Activated CD4-positive, alpha-beta T cell treated with anti-CD3 and anti-CD28 coated beads, Interleukin-2, amount 50 U/mL, for 16 hours (primary cell): ENCODE data around the gene HSD17B13.
A peak's percentile ranks its signal among the peaks of the same experiment; 100 is the strongest.
"Not testable (repeated sequence)": the region's sequence is repeated elsewhere in the genome, so short reads cannot be mapped to it uniquely, and the experiment has no call there.

Experiments
- DNase-seq: peaks from one replicate; pipeline ENCODE4 v3.0.0-alpha.2; 2020

The HSD17B13 gene

DNA sequence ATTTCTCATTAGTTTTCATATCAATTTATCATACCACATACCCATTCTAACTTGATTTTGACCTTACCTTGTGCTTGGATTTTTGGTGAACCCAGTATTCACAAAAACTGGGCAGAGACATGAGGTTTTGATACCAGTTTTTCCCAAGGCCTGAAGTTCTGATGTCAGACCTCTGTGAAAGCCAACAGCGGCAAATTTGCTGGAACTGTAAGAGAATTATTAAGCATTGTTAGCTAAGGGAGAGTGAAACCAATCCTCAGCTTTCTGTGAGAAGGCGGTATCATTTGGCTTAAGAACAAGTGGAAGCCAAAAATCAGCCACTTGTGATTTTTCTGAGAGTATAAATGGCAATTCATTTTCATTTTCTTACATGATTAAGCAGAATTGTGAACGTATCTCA lies 8.9 kb downstream of the HSD17B13 start:
- no peak for DNase-seq

DNA sequence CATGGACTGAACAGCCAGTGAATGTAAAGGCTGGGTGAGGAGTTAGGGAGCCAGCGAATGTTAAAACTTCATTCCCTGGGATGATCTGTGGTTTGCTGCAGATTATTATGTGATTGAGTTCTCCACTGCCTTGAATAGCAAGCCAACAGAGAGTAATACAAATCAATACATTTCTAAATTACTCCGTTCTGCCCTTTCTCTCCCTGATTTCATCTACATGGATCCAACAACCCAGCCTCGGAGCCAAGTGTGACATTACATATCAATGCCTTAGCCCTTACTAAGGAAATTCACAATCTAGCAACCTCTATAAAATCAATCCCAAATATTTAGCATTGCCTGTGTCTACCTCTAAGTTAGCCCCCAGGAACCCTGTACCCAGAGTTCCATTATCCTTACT lies 11.0 kb downstream of the HSD17B13 start:
- no peak for DNase-seq

GRCh38 chr4:87310691-87311335 lies 11.9 kb downstream of the HSD17B13 start:
- DNase-seq: no peak

DNA sequence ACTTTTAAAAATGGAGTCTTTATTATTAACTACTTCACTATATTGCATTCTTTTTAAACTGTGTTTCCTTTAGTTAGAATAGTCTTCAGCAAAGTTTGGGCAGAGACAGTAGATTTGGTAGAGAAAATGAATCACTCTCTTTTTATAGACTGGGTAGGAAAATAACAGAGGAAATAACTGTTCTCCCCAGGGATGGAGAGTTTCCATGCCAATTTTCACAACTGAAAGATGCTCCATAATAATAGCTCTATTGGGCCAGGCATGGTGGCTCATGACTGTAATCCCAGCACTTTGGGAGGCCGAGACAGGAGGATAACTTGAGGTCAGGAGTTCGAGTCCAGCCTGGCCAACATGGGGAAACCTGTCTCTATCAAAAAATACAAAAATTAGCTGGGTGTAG lies 13.1 kb downstream of the HSD17B13 start:
- DNase-seq: no peak

DNA sequence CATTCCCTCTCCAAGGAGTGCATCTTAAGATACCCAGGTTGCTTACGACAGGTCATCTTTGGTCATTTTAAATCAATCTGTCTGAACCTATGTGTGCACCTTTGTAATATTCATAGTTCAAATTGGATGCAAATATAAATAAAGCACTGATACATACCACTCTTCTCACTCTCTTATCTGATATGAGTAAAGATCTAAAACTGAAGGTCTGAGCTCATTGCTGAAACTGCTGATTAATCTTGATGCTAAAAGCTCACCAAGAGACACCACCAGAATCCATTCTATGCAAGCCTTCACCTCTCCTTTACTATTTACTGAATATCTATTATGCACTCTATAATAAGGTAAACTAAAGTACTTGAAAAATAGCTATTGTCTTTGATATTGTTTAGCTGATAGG lies 16.6 kb downstream of the HSD17B13 start:
- DNase-seq: peak; percentile 46

DNA sequence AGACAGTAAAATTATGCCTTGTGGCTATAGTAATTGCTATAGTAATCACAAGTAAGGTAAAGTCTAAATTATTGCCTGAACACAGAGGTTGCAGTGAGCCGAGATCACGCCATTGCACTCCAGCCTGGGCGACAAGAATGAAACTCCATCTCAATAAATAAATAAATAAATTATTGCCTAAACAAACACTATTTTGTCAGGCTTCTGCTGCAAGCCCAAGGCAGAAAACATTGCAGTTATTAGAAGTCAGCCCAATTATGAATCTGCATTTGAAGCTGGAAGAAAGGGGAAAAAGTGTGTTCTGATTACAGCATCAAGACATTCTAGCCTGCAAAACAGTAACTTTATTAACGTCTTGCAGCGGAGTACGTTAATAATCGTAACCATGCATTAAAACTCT lies 17.1 kb downstream of the HSD17B13 start:
- no peak for DNase-seq

DNA sequence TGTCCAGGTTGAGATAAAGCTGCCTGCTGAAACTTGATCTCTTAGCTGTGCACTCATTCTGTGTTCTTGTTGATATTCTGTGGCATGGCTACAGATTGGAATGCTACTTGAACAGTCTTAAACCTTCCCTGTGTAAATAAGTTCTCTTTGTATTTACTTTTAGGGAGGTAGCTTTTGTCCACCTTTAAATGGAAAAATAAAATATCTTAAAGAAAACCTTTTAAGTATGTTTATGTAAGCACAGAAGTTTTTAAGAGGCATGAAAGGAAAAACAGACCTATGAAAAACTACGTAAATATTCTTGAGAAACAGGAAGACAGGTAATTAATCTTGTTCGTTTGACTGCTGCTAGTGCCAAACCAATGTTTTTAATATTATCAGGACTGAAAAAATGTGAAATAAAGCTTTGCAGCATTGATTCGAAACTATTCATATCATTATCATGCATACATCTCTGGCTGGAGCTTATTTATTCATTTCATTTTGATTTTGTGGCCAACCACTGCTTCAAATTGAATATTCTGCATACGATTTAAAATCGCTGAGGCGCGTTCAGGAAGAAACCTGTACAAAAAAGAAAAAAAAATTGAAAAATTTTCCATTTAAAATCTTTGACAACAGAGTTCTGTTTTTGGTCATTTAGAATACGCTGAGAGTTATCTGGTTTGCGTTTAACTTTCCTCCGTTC lies 17.8 kb downstream of the HSD17B13 start:
- DNase-seq: no peak

- DNase-seq: no peak
These were observed 22.8 kb downstream of the HSD17B13 start for GRCh38 chr4:87299898-87300297.

- no peak for DNase-seq
These were observed 24.3 kb downstream of the HSD17B13 start for GRCh38 chr4:87298362-87298761.

DNA sequence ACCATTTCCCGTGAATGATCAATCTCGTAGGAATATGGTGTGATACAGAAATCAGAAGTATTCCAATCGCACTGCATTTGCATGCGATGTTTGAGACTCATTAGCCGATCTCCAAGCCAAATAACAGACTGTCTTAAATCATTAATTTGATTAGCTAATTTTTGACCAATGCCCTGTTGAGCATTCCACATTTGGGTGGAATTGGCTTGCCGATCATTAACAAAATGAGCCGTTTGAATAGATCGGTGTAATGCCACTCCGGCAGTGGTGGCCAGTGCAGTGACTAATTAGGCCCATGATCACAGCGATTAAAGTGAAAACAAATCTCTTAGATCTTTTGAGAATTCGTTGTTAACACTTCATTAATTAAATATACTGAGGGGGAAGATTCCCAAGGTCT lies 27.8 kb downstream of the HSD17B13 start:
- not testable (repeated sequence) for DNase-seq

DNA sequence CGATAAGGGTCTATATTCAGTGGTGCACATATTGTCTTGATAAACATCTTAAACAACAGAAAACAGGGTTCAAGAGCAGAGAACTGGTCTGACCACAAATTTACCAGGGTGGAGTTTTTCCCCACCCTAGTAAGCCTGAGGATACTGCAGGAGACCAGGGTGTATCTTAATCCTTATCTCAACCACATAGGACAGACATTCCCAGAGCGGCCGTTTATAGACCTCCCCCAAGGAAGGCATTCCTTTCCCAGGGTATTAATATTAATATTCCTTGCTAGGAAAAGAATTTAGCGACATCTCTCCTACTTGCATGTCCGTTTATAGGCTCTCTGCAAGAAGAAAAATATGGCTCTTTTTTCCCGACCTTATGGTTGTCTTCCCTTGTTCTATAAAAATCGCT lies 28.8 kb downstream of the HSD17B13 start:
- DNase-seq: not testable (repeated sequence)

DNA sequence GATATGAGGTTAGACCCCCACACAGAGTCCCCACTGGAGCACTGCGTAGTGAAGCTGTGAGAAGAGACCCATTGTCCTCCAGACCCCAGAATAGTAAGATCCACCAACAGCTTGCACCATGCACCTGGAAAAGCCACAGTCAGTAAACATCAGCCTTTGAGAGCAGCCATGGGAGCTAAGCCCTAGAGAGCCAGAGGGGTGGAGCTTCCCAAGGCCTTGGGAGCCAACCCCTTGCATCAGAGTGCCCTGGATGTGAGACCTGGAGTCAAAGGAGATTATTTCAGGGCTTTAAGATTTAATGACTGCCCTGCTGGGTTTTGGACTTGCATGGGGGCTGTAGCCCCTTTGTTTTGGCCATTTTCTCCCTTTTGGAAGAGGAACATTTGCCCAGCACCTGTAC lies 35.7 kb downstream of the HSD17B13 start:
- no peak for DNase-seq

DNA sequence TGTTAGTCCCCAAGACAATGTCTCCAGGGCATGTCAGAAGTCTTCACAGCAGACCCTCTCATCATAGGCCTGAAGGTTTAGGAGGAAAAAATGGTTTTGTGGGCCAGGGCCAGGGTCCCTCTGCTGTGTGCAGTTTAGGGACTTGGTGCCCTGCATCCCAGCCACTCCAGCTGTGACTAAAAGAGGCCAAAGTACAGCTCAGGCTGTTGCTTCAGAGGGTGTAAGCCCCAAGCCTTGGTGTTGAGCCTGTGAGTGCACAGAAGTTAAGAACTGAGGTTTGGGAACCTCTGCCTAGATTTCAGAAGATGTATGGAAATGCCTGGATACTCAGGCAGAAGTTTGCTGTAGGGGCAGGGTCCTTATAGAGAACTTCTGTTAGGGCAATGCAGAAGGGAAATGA lies 38.4 kb downstream of the HSD17B13 start:
- DNase-seq: not testable (repeated sequence)

GRCh38 chr4:87283151-87283550 lies 39.5 kb downstream of the HSD17B13 start:
- DNase-seq: no peak

DNA sequence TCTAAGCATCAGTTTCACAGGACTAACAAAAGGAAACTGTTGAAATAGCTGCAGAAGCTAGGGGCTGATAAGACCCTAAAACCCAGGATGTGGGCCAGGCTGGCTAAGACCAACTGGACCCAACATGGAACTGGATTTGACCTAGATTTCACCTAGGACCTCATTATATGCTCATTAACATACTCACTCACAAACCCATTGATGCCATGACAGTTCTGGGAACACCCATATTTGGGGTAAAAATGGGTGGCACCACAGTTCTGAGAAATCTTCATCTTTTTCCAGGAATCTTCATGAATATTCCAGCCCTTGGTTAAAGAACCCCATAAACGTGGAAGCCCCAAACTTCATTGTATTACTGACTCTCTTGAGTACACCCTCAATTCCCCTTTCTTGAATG lies 41.1 kb downstream of the HSD17B13 start:
- no peak for DNase-seq

DNA sequence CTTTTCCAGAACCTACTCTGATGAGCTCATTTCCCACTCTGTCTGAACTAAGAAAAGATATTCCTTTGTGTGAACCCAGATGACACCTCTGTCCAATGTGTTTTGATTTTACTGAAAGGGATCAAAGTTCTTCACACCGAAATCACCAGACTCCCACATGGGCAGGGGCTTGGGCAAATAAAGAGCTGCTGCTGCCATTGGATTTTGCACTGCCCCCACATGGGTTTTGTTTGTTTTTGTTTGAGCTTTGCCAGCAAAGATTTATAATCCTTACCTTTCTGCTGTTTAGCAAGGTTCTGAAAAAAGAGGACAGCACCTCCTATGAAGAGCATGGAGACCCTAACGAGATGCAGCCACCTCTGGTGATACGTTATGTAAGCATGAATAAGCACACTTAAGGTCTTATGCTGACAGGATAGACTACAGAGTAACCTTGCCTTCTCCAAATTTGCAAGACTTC lies 44.3 kb downstream of the HSD17B13 start:
- no peak for DNase-seq

DNA sequence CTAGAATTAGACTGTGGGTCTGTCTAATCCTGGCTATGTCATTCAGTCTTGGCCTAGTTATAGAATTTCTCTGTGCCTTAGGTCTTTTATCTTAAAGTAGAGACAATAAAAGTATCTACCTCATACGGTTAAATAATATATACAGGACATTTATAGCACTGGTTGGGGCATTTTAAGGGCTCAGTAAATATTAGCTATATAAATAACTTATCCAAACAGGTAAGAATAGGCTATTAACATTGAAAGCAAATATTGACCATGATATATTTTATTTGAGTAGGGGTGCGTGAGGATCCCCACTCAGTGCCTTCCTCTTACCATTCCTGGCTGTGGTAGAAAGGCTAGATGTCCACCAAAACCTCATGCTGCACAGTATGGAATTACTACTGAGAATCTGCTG lies 47.4 kb downstream of the HSD17B13 start:
- DNase-seq: no peak

DNA sequence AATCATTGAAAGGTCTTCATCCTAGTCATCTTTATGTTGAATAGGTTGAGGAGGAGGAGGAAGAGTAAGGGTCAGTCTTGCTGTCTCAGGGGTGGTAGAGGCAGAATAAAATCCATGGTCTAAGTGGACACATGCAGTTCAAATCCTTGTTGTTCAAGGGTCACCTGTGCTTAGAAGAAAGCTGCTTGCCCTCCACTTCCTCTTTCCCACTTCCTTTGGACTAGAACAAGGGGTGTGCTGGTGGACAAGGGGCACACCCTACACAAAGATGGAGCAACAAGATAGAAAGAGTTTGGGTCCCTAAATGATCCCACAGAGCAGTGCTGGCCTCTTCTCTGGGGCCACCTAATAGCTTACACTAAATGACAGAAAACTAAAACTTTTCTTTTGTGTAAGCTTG lies 47.9 kb downstream of the HSD17B13 start:
- DNase-seq: no peak

- DNase-seq: no peak
These were observed 48.4 kb downstream of the HSD17B13 start for GRCh38 chr4:87274327-87274726.

- DNase-seq: no peak
These were observed 51.9 kb downstream of the HSD17B13 start for GRCh38 chr4:87270825-87271224.

- peak; percentile 10 for DNase-seq
These were observed 52.5 kb downstream of the HSD17B13 start for GRCh38 chr4:87270144-87270543.

- DNase-seq: no peak
These were observed 54.3 kb downstream of the HSD17B13 start for GRCh38 chr4:87268411-87268810.

GRCh38 chr4:87266986-87267385 lies 55.7 kb downstream of the HSD17B13 start:
- DNase-seq: no peak

DNA sequence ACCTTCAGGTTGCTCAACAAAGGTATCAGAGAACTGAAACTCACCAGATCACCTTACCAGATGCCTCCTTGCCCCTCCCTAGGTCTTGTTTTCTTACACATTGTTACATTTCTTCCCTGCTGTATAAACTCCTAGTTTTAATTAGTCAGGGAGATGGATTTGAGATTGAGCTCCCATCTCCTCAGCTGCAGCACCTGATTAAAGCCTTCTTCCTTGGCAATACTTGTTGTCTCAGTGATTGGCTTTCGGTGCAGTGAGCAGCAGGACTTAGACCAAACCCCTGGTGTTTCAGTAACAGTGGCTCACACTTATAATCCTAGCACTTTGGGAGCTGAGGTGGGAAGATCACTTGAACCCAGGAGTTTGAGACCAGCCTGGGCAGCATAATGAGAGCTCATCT lies 59.8 kb downstream of the HSD17B13 start:
- DNase-seq: no peak

DNA sequence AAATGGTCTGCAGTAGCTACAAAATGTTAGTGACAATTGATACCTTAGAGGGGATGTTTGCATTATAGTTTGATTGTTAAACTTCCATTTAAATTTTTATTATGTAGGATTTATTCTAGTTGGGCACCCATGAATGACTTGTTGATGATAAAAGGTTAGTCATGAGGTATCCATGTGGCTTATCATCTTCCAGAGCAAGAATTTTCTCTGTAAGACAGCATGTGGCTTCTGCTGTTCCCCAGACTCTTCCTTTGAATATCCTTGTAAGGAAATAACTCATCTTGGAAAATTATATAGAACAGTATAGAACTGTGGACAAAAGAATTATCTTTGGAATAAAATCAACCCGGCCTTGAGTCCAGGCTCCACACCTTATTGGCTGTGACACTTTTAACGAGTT lies 62.2 kb downstream of the HSD17B13 start:
- no peak for DNase-seq
